Calu3 (cell line): ENCODE measurements around the gene GHDC. TPM values are rescaled to one million over a fixed set of nuclear protein-coding genes. Genes with fewer than 3 reads are reported as not detected.
"Not testable (repeated sequence)": the region's sequence is repeated elsewhere in the genome, so short reads cannot be mapped to it uniquely, and the experiment has no call there.

Source experiments
- BruUV-seq: library from RNA; stranded (reverse); fragments of 400-500 nt; replicated peaks from 2 replicates; lab custom pipeline; 2021; lab: Mats Ljungman, UMichigan
- CTCF ChIA-PET: fragments of 300-600 bp; sonication (Branson Sonifier 250); formaldehyde crosslinking; loops from one replicate; lab custom pipeline; 2022; ENCODE audit warnings: antibody characterized with exemption; lab: Charles Lee
- DNase-seq: peaks from one replicate; pipeline ENCODE4 v3.0.0; 2022
- H3K27ac Mint-ChIP-seq: one replicate; pipeline ENCODE4 v1.8.0; 2022; ENCODE audit warnings: mixed read lengths; ENCODE audit not compliant: unreplicated experiment
- H3K27me3 Mint-ChIP-seq: one replicate; pipeline ENCODE4 v1.8.0; 2022; ENCODE audit warnings: mixed read lengths; ENCODE audit not compliant: unreplicated experiment
- H3K36me3 Mint-ChIP-seq: one replicate; pipeline ENCODE4 v1.8.0; 2022; ENCODE audit warnings: mild to moderate bottlenecking, moderate library complexity, mixed read lengths; ENCODE audit not compliant: insufficient read depth, unreplicated experiment
- H3K4me1 Mint-ChIP-seq: one replicate; pipeline ENCODE4 v1.8.0; 2022; ENCODE audit warnings: mild to moderate bottlenecking, low read depth, mixed read lengths; ENCODE audit not compliant: unreplicated experiment
- H3K4me3 Mint-ChIP-seq: one replicate; pipeline ENCODE4 v1.8.0; 2022; ENCODE audit warnings: mild to moderate bottlenecking, low read depth, moderate library complexity, mixed read lengths; ENCODE audit not compliant: unreplicated experiment
- H3K9me3 Mint-ChIP-seq: one replicate; pipeline ENCODE4 v1.8.0; 2022; ENCODE audit warnings: low read depth, mixed read lengths; ENCODE audit not compliant: unreplicated experiment
- CTCF ChIP-seq: fragments of 200-600 bp; IDR thresholded peaks from one replicate; pipeline ENCODE4 v1.8.0; 2022; ENCODE audit warnings: antibody characterized with exemption; ENCODE audit not compliant: unreplicated experiment
- intact Hi-C: fragments of 100-400 bp; cut with micrococcal nuclease; formaldehyde crosslinking; loops from one replicate; pipeline ENCODE4 v1.10.0; 2022; ENCODE audit not compliant: unreplicated experiment
- total RNA-seq: library from RNA; stranded (reverse); gene quantifications from 2 replicates; pipeline ENCODE4 v1.2.3, GENCODE V29; 2022

Gene GHDC
- total RNA-seq, 1 experiment from 2014 or later = 37.4 TPM

GRCh38 chr17:42210046-42210445, 15.8 kb upstream of the GHDC start:
- Mint-ChIP-seq H3K27ac (no peak overlapping the region), H3K4me1 (no peaks in the 10 kb centered on the region), H3K9me3 (no peaks in the 10 kb centered on the region), H3K4me3 (no peak overlapping the region), H3K27me3 (no peaks in the 10 kb centered on the region), H3K36me3 (peaks cover 23% of the 10 kb centered on the region)
- CTCF ChIA-PET = interaction anchor here (1.2 kb wide), 1 partner anchor 12 kb away, joined by 4 read pairs; no protein-coding TSS in a partner anchor
- TF ChIP-seq CTCF = no peak
- intact Hi-C loops = no loop called here
- DNase-seq = no peak
- no TSS peak for BruUV-seq

- H3K9me3 Mint-ChIP-seq, H3K27ac Mint-ChIP-seq: not testable (repeated sequence)
- H3K36me3 Mint-ChIP-seq = peaks cover 23% of the 10 kb centered on the region
Observed at GRCh38 chr17:42206153-42206612, 11.9 kb upstream of the GHDC start.

GRCh38 chr17:42203354-42203753, 9.1 kb upstream of the GHDC start:
- no peak overlapping the region for H3K27ac Mint-ChIP-seq
- no peak overlapping the region for H3K4me3 Mint-ChIP-seq
- BruUV-seq = no TSS peak
- intact Hi-C loops = no loop called here
- no peaks in the 10 kb centered on the region for H3K9me3 Mint-ChIP-seq
- no peaks in the 10 kb centered on the region for H3K4me1 Mint-ChIP-seq
- DNase-seq = no peak
- no peaks in the 10 kb centered on the region for H3K27me3 Mint-ChIP-seq
- no peak for TF ChIP-seq CTCF
- peaks cover 18% of the 10 kb centered on the region for H3K36me3 Mint-ChIP-seq
- CTCF ChIA-PET = no interaction called here

More at GRCh38 chr17:42206153-42206612, 11.9 kb upstream of the GHDC start:
- BruUV-seq, H3K27me3 Mint-ChIP-seq, H3K4me3 Mint-ChIP-seq, intact Hi-C loops, H3K4me1 Mint-ChIP-seq, DNase-seq: not testable (repeated sequence)
- CTCF ChIA-PET = interaction anchor here (0.7 to 0.8 kb wide), 2 partner anchors 26 to 52 kb away, joined by 3 read pairs; no protein-coding TSS in a partner anchor

GRCh38 chr17:42202696-42203095, 8.4 kb upstream of the GHDC start:
- no peaks in the 10 kb centered on the region for H3K27me3 Mint-ChIP-seq
- H3K4me3 Mint-ChIP-seq = no peak overlapping the region
- CTCF ChIA-PET = no interaction called here
- intact Hi-C loops = no loop called here
- no TSS peak for BruUV-seq
- H3K4me1 Mint-ChIP-seq = no peaks in the 10 kb centered on the region
- TF ChIP-seq CTCF = no peak
- H3K9me3 Mint-ChIP-seq = no peaks in the 10 kb centered on the region
- no peak overlapping the region for H3K27ac Mint-ChIP-seq
- peaks cover 18% of the 10 kb centered on the region for H3K36me3 Mint-ChIP-seq
- DNase-seq = no peak

GRCh38 chr17:42202159-42202558, 7.9 kb upstream of the GHDC start:
- peaks cover 15% of the 10 kb centered on the region for H3K36me3 Mint-ChIP-seq
- intact Hi-C loops = no loop called here
- no peak for DNase-seq
- TF ChIP-seq CTCF = no peak
- no peak overlapping the region for H3K27ac Mint-ChIP-seq
- H3K27me3 Mint-ChIP-seq = no peaks in the 10 kb centered on the region
- H3K4me1 Mint-ChIP-seq = no peaks in the 10 kb centered on the region
- no peak overlapping the region for H3K4me3 Mint-ChIP-seq
- CTCF ChIA-PET = no interaction called here
- H3K9me3 Mint-ChIP-seq = no peaks in the 10 kb centered on the region
- no TSS peak for BruUV-seq
